ENCODE results near the gene RPS16. TPM values are rescaled to one million over a fixed set of nuclear protein-coding genes. Genes with fewer than 3 reads are reported as not detected.

The RPS16 gene
- total RNA-seq, 1 donor = 148 TPM

DNA sequence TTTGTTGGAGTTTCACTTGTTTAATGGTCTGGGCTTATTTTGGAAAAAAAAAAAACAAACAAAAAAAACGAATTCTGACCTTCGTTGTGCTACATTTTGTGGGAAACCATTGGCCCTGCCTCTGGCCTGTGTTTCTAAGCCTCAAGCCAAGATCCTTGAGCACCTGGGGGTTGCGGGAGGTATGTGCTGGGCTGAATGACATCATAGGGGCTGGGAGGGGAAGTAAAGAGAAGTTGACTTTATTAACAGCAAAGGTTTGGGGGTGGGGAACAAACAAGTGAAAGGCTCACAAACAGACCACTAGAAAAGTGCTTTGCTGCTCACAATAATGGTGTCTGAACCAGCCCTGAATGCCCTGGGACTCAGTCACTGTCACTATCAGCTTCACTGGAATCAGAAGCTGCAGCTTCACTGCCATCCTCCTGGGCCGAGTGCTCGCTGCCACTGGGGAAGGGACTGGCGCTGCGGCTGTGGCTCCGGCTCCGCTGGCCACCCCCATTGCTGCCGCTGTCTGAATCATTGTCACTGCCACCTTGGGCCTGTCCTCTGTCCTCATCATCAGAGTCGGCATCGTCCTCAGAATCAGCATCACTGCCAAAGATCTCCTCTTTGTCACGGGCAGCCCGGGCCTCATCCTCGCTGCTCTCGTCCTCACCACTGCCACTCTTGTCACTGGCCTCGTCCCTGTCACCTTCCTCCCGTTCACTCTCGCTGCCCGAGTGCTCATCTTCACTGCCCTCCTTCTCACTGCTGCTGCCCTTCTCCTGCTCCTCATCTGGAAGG lies 49.9 kb downstream of the RPS16 start:
- no peak for DNase-seq (ENCODE audit: low read depth)
- TF ChIP-seq, protein P1, sequence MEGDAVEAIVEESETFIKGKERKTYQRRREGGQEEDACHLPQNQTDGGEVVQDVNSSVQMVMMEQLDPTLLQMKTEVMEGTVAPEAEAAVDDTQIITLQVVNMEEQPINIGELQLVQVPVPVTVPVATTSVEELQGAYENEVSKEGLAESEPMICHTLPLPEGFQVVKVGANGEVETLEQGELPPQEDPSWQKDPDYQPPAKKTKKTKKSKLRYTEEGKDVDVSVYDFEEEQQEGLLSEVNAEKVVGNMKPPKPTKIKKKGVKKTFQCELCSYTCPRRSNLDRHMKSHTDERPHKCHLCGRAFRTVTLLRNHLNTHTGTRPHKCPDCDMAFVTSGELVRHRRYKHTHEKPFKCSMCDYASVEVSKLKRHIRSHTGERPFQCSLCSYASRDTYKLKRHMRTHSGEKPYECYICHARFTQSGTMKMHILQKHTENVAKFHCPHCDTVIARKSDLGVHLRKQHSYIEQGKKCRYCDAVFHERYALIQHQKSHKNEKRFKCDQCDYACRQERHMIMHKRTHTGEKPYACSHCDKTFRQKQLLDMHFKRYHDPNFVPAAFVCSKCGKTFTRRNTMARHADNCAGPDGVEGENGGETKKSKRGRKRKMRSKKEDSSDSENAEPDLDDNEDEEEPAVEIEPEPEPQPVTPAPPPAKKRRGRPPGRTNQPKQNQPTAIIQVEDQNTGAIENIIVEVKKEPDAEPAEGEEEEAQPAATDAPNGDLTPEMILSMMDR (IDR thresholded peaks at IDR 0.05; ENCODE audit: insufficient read depth, low read length) = no peak

GRCh38 chr19:39384839-39385568 lies 50.7 kb downstream of the RPS16 start:
- TF ChIP-seq, protein P1 (IDR thresholded peaks at IDR 0.05; ENCODE audit: insufficient read depth, low read length) = no peak
- no peak for DNase-seq (ENCODE audit: low read depth)

More for the DNA sequence above, 49.9 kb downstream of the RPS16 start:
- no peak overlapping the region for H3K4me3 ChIP-seq (ENCODE audit: low read depth, low read length)

More at GRCh38 chr19:39384839-39385568, 50.7 kb downstream of the RPS16 start:
- H3K4me3 ChIP-seq (ENCODE audit: low read depth, low read length) = no peak overlapping the region

Small RNA genes lying within 50 kb of the gene (small RNA-seq; reads per million reads assigned to genes)
- not detected for gene MIR4530

Other genes with a start within 250 kb of the RPS16 start
- gene NCCRP1, start 239.0 kb downstream of the RPS16 start, total RNA-seq (ENCODE audit: low replicate concordance) = not detected in 2 replicates
- gene SYCN, start 231.7 kb downstream of the RPS16 start, total RNA-seq (ENCODE audit: low replicate concordance) = not detected in 2 replicates
- gene IFNL3, start 190.9 kb downstream of the RPS16 start, total RNA-seq (ENCODE audit: low replicate concordance) = not detected in 2 replicates
- not detected in 2 replicates for gene IFNL4, start 187.1 kb downstream of the RPS16 start, total RNA-seq (ENCODE audit: low replicate concordance)
- not detected in 2 replicates for gene IFNL2, start 167.6 kb downstream of the RPS16 start, total RNA-seq (ENCODE audit: low replicate concordance)
- not detected in 2 replicates for gene IFNL1, start 139.5 kb downstream of the RPS16 start, total RNA-seq (ENCODE audit: low replicate concordance)
- 0.08 and 0.18 TPM in 2 replicates for gene LRFN1, start 115.1 kb downstream of the RPS16 start, total RNA-seq (ENCODE audit: low replicate concordance)
- 4.2 TPM in 1 of 2 replicates, not detected in the other for gene GMFG, start 99.9 kb downstream of the RPS16 start, total RNA-seq (ENCODE audit: low replicate concordance)
- 21.5 and 84.9 TPM in 2 replicates for gene SAMD4B, start 93.5 kb downstream of the RPS16 start, total RNA-seq (ENCODE audit: low replicate concordance)
- gene PAF1, start 44.8 kb downstream of the RPS16 start, total RNA-seq (ENCODE audit: low replicate concordance) = 36.1 and 45.4 TPM in 2 replicates
- 16.2 and 25.7 TPM in 2 replicates for gene MED29, start 44.6 kb downstream of the RPS16 start, total RNA-seq (ENCODE audit: low replicate concordance)
- 10.8 and 18.3 TPM in 2 replicates for gene ZFP36, start 29.1 kb downstream of the RPS16 start, total RNA-seq (ENCODE audit: low replicate concordance)
- gene PLEKHG2, start 23.3 kb downstream of the RPS16 start, total RNA-seq (ENCODE audit: low replicate concordance) = 14.1 and 29.1 TPM in 2 replicates
- gene SUPT5H, start 9.6 kb upstream of the RPS16 start, total RNA-seq (ENCODE audit: low replicate concordance) = 88.2 and 299 TPM in 2 replicates
- gene TIMM50, start 44.9 kb upstream of the RPS16 start, total RNA-seq (ENCODE audit: low replicate concordance) = 46.1 and 49.5 TPM in 2 replicates
- 0.09 TPM in 1 of 2 replicates, not detected in the other for gene DLL3, start 63.0 kb upstream of the RPS16 start, total RNA-seq (ENCODE audit: low replicate concordance)
- not detected in 2 replicates for gene SELENOV, start 79.2 kb upstream of the RPS16 start, total RNA-seq (ENCODE audit: low replicate concordance)
- 1.5 and 3.3 TPM in 2 replicates for gene EID2B, start 96.9 kb upstream of the RPS16 start, total RNA-seq (ENCODE audit: low replicate concordance)
- 3.9 and 5.7 TPM in 2 replicates for gene EID2, start 104.2 kb upstream of the RPS16 start, total RNA-seq (ENCODE audit: low replicate concordance)
- not detected in 2 replicates for gene LGALS13, start 166.6 kb upstream of the RPS16 start, total RNA-seq (ENCODE audit: low replicate concordance)
- gene LGALS16, start 220.0 kb upstream of the RPS16 start, total RNA-seq (ENCODE audit: low replicate concordance) = not detected in 2 replicates